Duodenal mucosa (tissue), 2 donors: ENCODE results near the gene APLF.
"Not testable (repeated sequence)": the region's sequence is repeated elsewhere in the genome, so short reads cannot be mapped to it uniquely, and the experiment has no call there.

Experiments
- H3K27ac ChIP-seq: one replicate; pipeline ENCODE4 v1.7.0; 2013; ENCODE audit warnings: low read depth, low read length
- H3K27me3 ChIP-seq, 2 donors: one replicate each; pipeline ENCODE4 v1.7.0; 2013; ENCODE audit warnings: low read length in 2 of 2, control low read depth in 1 of 2; ENCODE audit not compliant: insufficient read depth in 2 of 2, control insufficient read depth in 1 of 2
- H3K36me3 ChIP-seq, 2 donors: one replicate each; pipeline ENCODE4 v1.7.0; 2013; ENCODE audit warnings: low read length in 2 of 2, control low read depth in 1 of 2; ENCODE audit not compliant: insufficient read depth in 2 of 2, control insufficient read depth in 1 of 2
- H3K4me1 ChIP-seq, 2 donors: one replicate each; pipeline ENCODE4 v1.7.0; 2013; ENCODE audit warnings: low read length in 2 of 2, control low read depth in 1 of 2; ENCODE audit not compliant: insufficient read depth in 2 of 2, control insufficient read depth in 1 of 2
- H3K4me3 ChIP-seq, 2 donors: one replicate each; pipeline ENCODE4 v1.7.0; 2013; ENCODE audit warnings: low read length in 2 of 2, low read depth in 1 of 2
- H3K9ac ChIP-seq, 2 donors: one replicate each; pipeline ENCODE4 v1.7.0; 2013; ENCODE audit warnings: low read length in 2 of 2, low read depth in 1 of 2
- H3K9me3 ChIP-seq, 2 donors: one replicate each; pipeline ENCODE4 v1.7.0; 2013; ENCODE audit warnings: low read length in 2 of 2, control low read depth in 1 of 2; ENCODE audit not compliant: control insufficient read depth in 1 of 2

The APLF gene

DNA sequence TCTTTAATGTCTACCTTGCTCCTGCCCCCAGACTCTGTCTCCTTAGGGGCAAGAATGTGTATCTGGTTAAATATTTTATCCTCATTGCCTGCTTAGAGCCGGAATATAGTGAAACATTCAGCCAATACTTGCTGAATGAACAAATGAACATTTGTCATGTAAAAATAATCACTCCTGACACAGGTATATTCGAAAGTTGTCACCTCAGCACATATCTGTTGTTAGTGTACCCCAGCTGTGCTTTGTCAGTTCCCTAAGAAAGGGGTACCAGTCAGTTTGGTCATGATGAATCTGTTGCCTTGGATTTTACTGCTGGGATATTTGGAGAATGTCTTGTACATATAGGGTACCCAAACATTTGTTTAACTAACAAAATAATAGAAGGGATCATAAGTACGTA, 99.0 kb downstream of the APLF start:
- Histone ChIP-seq H3K9ac (no peak overlapping the region), H3K9me3 (no peaks in the 10 kb centered on the region), H3K27ac (no peak overlapping the region), H3K4me1 (peaks cover 0 to 1% of the 10 kb centered on the region in 2 donors), H3K27me3 (no peaks in the 10 kb centered on the region), H3K36me3 (no peaks in the 10 kb centered on the region), H3K4me3 (no peak overlapping the region)

DNA sequence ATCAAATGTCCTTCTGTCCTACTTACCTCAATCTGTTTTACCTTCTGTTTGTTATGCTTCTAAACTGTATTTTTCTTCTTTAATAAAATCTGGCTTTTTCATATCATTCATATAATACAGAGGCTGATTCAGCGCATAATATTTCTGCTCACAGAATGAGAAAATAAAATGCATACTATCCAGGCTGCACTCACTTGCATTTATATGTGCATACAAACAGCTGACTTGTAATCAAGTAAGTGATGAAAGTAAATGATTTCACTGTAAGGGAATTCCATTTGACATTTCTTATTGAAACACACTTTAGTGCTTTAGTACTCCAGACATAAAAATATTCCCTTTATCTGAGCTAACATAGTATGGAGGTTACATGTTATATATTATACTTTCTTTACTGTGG, 100.7 kb downstream of the APLF start:
- H3K27me3 ChIP-seq: no peaks in the 10 kb centered on the region
- no peaks in the 10 kb centered on the region for H3K36me3 ChIP-seq

DNA sequence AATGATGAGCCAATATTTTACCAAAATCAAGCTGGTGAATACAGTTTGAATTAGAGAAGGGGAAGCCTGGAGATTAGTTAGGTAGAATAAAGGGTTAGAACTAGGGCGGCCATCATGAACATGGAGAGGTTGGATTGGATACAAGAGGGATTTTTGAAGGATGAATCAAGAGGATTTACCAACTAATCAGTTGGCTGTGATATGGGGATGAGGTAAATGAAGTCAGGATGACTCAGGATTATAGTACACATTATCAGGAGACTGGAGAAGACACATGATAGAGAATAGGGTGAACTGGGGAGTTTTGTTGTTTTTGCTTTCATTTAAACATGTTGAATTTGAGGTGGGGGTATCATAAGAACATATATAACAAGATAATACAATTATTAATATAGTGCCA, 102.2 kb downstream of the APLF start:
- Histone ChIP-seq H3K9ac (no peak overlapping the region), H3K9me3 (no peaks in the 10 kb centered on the region), H3K4me3 (no peak overlapping the region), H3K36me3 (no peaks in the 10 kb centered on the region), H3K27me3 (no peaks in the 10 kb centered on the region), H3K4me1 (no peaks in the 10 kb centered on the region), H3K27ac (no peak overlapping the region)

More for the DNA sequence above, 100.7 kb downstream of the APLF start:
- Histone ChIP-seq H3K9me3 (no peaks in the 10 kb centered on the region), H3K27ac (no peak overlapping the region), H3K4me1 (no peaks in the 10 kb centered on the region), H3K4me3 (no peak overlapping the region), H3K9ac (no peak overlapping the region)

DNA sequence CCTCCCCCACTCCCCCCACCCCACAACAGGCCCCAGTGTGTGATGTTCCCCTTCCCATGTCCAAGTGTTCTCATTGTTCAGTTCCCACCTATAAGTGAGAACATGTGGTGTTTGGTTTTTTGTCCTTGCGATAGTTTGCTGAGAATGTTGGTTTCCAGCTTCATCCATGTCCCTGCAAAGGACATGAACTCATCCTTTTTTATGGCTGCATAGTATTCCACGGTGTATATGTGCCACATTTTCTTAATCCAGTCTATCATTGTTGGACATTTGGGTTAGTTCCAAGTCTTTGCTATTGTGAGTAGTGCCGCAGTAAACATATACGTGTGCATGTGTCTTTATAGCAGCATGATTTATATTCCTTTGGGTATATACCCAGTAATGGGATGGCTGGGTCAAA, 103.0 kb downstream of the APLF start:
- H3K9ac ChIP-seq, H3K9me3 ChIP-seq, H3K4me3 ChIP-seq: not testable (repeated sequence)

DNA sequence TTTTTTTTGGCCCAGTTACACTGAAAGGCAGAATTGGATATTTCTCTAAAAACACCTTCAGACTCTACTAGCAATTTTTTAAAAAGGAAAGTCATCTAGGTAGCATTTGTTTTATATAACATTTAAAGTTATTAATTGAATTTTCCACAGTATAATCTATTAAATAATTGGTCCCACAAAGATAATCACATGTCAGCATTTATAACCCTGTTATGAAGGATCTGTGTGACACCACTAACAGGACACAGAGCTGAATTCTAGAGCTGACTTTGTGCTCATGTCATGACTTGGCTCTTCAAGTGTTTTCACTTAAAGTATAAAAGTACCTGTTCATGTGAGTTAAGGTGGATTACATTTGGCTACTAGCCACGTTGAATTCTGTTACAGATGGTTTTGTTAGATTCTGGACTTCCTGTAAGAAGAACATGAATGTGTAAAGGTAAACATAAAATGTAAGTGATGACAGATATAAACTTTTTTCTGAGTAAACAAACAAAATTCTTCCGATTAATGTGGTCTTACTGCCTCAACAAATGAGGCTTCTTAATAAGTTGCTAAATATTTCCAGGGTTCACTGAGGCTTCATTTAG, 106.9 kb downstream of the APLF start:
- no peak overlapping the region for H3K27ac ChIP-seq
- no peak overlapping the region for H3K4me3 ChIP-seq
- H3K4me1 ChIP-seq: no peaks in the 10 kb centered on the region
- peaks cover 0 to under 1% of the 10 kb centered on the region in 2 donors for H3K9me3 ChIP-seq
- no peak overlapping the region for H3K9ac ChIP-seq
- H3K27me3 ChIP-seq: no peaks in the 10 kb centered on the region
- H3K36me3 ChIP-seq: no peaks in the 10 kb centered on the region

More for the DNA sequence above, 103.0 kb downstream of the APLF start:
- not testable (repeated sequence) for H3K27ac ChIP-seq, H3K36me3 ChIP-seq, H3K27me3 ChIP-seq, H3K4me1 ChIP-seq

DNA sequence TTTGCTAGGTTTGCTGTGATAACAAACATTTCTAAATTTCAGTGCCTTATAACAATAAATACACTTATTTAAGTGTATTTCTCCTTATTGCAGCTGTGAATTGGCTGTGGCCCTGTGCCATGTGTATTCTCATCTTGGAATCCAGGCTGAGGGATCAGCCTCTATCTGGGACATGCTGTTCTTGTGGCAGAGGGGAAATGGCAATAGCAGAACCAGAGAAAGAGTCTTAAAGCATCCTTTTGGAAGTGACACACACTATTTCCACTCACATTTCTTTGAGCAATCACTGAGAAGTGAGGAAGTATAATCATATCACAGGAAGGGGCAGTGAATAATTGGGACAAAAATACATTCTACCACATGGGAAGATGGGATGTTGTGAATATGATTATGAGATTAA, 109.8 kb downstream of the APLF start:
- Histone ChIP-seq H3K9ac (no peak overlapping the region), H3K4me1 (no peaks in the 10 kb centered on the region), H3K4me3 (no peak overlapping the region), H3K27me3 (no peaks in the 10 kb centered on the region), H3K36me3 (no peaks in the 10 kb centered on the region), H3K9me3 (peaks cover 0 to 4% of the 10 kb centered on the region in 2 donors), H3K27ac (no peak overlapping the region)

DNA sequence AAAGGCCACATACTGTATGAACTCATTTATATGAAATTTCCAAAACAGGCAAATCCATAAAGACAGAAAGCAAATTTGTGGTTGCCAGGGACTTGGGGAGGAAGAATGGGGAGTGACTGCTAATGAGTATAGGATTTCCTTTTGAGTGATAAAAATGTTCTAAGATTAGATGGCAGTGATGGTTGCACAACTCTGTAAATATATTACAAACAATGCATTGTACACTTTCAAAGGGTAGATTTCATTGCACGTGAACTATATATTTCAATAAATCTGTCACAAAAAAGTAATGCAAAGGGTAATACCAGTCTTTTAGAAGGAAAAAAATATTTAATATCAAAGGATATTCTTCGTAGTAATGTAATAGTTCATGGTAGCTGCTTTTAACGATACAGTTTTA, 112.3 kb downstream of the APLF start:
- Histone ChIP-seq H3K36me3 (no peaks in the 10 kb centered on the region), H3K4me1 (no peaks in the 10 kb centered on the region), H3K9me3 (peaks cover 0 to 4% of the 10 kb centered on the region in 2 donors), H3K9ac (no peak overlapping the region), H3K27ac (no peak overlapping the region), H3K4me3 (no peak overlapping the region), H3K27me3 (no peaks in the 10 kb centered on the region)

DNA sequence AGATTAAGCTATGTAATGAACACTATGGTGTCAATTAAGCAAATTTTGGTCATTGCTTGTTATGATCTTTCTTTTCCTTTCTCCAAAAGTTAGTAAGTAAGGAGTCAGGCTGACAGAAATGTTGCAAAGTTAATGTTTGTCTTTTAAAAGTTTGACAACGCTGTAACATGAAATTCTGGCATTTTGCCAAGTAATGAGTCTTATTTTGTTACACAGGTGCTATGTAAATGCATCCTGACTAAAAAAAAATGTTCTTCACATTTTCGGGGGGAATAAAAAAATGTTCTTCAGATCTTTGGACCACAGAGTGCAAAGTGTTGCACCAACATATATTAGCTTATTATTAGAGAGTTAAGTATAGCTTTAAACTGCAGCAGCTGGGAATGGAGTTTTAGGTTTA, 121.2 kb downstream of the APLF start:
- H3K9me3 ChIP-seq: no peaks in the 10 kb centered on the region
- H3K4me1 ChIP-seq: no peaks in the 10 kb centered on the region
- H3K27ac ChIP-seq: no peak overlapping the region
- no peak overlapping the region for H3K4me3 ChIP-seq
- H3K9ac ChIP-seq: no peak overlapping the region
- H3K36me3 ChIP-seq: no peaks in the 10 kb centered on the region
- no peaks in the 10 kb centered on the region for H3K27me3 ChIP-seq

DNA sequence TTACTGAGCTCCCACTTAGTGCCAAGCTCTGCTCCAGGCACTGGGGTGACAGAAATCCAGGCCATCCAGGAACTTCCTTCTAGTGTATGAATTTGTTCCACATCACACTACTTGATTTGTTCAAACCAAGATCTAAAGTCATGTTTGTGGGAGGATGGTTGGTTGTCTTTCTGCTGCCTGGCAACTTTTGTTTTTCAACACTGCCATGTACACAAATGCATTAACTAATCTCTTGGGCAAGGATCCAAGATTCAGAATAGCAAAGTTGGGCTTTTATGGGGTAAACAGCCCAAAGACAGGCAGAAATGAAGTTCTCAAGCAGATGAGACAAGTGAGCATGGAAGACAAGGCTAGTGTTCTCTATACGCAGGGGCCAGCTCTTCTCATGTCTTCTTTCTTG, 122.6 kb downstream of the APLF start:
- H3K9me3 ChIP-seq: no peaks in the 10 kb centered on the region

DNA sequence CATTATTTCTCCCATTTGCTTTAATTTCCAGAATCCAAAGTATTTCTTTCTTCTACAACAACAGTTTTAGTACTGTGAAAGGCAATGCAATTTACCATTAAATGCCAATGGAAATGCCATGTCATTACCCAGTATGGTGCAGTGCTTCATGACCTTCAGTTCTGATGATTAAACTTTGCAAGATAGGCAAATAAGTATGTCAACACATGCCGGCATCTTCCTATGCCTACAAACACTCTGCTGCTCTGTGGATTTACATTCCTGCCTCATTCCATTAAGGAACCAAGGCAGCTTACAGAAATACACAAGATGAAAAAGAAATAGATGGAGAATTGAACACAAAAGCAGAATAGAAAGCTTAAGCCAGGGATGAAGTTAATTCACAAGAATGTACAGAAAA, 123.3 kb downstream of the APLF start:
- H3K9me3 ChIP-seq: no peaks in the 10 kb centered on the region
- no peaks in the 10 kb centered on the region for H3K27me3 ChIP-seq
- H3K36me3 ChIP-seq: no peaks in the 10 kb centered on the region
- H3K4me1 ChIP-seq: peaks cover 4 to 7% of the 10 kb centered on the region in 2 donors
- no peak overlapping the region for H3K9ac ChIP-seq
- no peak overlapping the region for H3K4me3 ChIP-seq
- H3K27ac ChIP-seq: no peak overlapping the region

More for the DNA sequence above, 122.6 kb downstream of the APLF start:
- Histone ChIP-seq H3K36me3 (no peaks in the 10 kb centered on the region), H3K27ac (no peak overlapping the region), H3K9ac (no peak overlapping the region), H3K4me3 (no peak overlapping the region), H3K27me3 (no peaks in the 10 kb centered on the region), H3K4me1 (peaks cover 4 to 5% of the 10 kb centered on the region in 2 donors)

DNA sequence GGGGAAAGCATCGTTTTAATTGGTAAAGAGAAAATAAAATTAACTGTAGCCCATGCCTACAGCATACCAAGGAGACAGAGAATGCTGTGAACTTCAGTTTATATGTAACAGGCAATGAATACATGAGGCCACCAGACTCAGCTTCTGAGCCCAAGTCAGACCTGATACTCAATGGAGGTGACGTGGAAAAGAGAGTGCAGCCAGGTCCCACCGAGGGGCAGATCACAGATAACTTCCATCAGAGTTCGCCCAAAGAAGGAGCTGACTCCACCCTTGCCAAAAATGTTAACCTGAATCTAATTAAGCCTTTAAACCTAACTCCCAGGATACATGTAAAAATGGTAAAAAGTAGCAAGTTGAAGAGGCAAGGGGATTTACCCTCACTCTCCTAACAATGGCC, 123.8 kb downstream of the APLF start:
- Histone ChIP-seq H3K36me3 (no peaks in the 10 kb centered on the region), H3K9ac (no peak overlapping the region), H3K4me1 (peaks cover 4 to 7% of the 10 kb centered on the region in 2 donors), H3K9me3 (no peaks in the 10 kb centered on the region), H3K4me3 (no peak overlapping the region), H3K27me3 (no peaks in the 10 kb centered on the region), H3K27ac (no peak overlapping the region)
